ENCODE results near the gene SFMBT1. TPM values are rescaled to one million over a fixed set of nuclear protein-coding genes. Genes with fewer than 3 reads are reported as not detected.

SFMBT1 gene
- total RNA-seq, 1 experiment from 2014 or later = 14.3 TPM

DNA sequence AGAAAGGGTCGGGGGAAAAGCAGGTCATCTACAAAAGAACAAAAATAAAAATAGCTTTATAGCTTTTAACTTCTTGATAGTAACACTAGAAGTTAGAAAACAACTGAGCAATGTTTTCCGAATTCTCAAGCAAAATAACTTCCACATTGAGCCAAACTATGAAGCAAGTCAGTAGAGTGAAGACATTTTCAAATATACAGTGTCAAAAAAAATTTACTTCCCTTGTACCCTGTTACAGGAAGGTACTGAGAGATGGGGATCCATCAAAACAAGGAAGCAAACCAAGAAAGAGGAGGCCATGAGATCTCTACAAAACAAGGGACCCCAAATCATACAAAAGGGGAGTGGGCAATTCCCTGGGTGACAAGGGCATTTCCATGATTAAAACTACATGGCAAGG is 121.9 kb downstream of the SFMBT1 start:
- H4K20me1 ChIP-seq (ENCODE audit: insufficient read depth) = no peaks in the 10 kb centered on the region

DNA sequence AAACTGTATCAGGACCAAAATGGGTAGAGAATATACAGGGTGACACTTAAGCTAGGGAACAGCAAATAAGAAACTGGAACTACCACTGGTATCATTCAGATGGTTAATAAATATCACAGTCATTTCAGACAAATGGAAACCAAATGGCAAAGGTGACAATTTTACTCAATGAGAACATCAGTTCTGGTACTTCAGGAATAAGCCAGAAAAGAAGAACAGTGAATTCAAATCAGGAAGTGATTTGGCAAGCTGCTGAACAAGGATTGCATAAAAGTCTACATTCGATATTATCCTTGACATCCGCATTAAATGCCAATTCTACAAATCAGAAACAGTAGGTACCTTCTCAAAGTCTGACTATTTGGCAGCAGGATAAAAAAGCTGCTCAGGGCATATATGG is 125.0 kb downstream of the SFMBT1 start:
- Histone ChIP-seq H2AFZ (no peak overlapping the region), H4K20me1 (ENCODE audit: insufficient read depth) (no peaks in the 10 kb centered on the region), H3K36me3 (ENCODE audit: low read depth) (0 out of 2 replicates have a peak, but pooled peaks cover 4% of the 10 kb centered on the region), H3K4me2 (no peak overlapping the region), H3K9me2 (ENCODE audit: insufficient read depth) (no peaks in the 10 kb centered on the region), H3K27ac (no peak overlapping the region), H3K4me3 (no peak overlapping the region), H3K9me3 (ENCODE audit: insufficient read depth, low read depth) (no peaks in the 10 kb centered on the region), H3K4me1 (replicated peaks; ENCODE audit: insufficient read depth) (no peaks in the 10 kb centered on the region), H3K27me3 (ENCODE audit: insufficient read depth, low read depth) (no peaks in the 10 kb centered on the region), H3F3A (ENCODE audit: insufficient read depth, low read depth) (no peaks in the 10 kb centered on the region), H3K79me2 (ENCODE audit: low read depth) (no peaks in the 10 kb centered on the region)
- TF ChIP-seq EZH2 (IDR thresholded peaks at IDR 0.05; ENCODE audit: low read depth) (no peak), CTCF (conservative IDR thresholded peaks at IDR 0.05) (no peak)
- no TSS peak for BruUV-seq (replicated peaks)
- ChIA-PET POLR2A (ENCODE audit: unreplicated experiment) (no interaction called here), CTCF (no interaction called here)
- DNase-seq = no peak
- intact Hi-C loops (cut with micrococcal nuclease; ENCODE audit: unreplicated experiment) = no loop called here

More for the DNA sequence above, 121.9 kb downstream of the SFMBT1 start:
- Histone ChIP-seq H3F3A (ENCODE audit: insufficient read depth, low read depth) (no peaks in the 10 kb centered on the region), H3K27ac (no peak overlapping the region), H2AFZ (no peak overlapping the region), H3K4me3 (no peak overlapping the region), H3K9me3 (ENCODE audit: insufficient read depth, low read depth) (no peaks in the 10 kb centered on the region), H3K27me3 (ENCODE audit: insufficient read depth, low read depth) (no peaks in the 10 kb centered on the region), H3K4me1 (replicated peaks; ENCODE audit: insufficient read depth) (no peaks in the 10 kb centered on the region), H3K79me2 (ENCODE audit: low read depth) (no peaks in the 10 kb centered on the region), H3K36me3 (ENCODE audit: low read depth) (0 out of 2 replicates have a peak, but pooled peaks cover 4% of the 10 kb centered on the region), H3K9me2 (ENCODE audit: insufficient read depth) (no peaks in the 10 kb centered on the region), H3K4me2 (no peak overlapping the region)
- no peak for TF ChIP-seq EZH2 (IDR thresholded peaks at IDR 0.05; ENCODE audit: low read depth)
- no peak for TF ChIP-seq CTCF (conservative IDR thresholded peaks at IDR 0.05)
- POLR2A ChIA-PET (ENCODE audit: unreplicated experiment) = interaction anchor here (0.6 kb wide), 1 partner anchor 499 kb away, joined by 57 read pairs; no protein-coding TSS in a partner anchor
- no TSS peak for BruUV-seq (replicated peaks)
- DNase-seq = no peak
- CTCF ChIA-PET = no interaction called here
- intact Hi-C loops (cut with micrococcal nuclease; ENCODE audit: unreplicated experiment) = no loop called here

GRCh38 chr3:52917044-52917443 is 128.8 kb downstream of the SFMBT1 start:
- no peak overlapping the region for H3K27ac ChIP-seq
- BruUV-seq (replicated peaks) = no TSS peak
- H3K27me3 ChIP-seq (ENCODE audit: insufficient read depth, low read depth) = no peaks in the 10 kb centered on the region
- H3K4me3 ChIP-seq = no peak overlapping the region
- H3K9me3 ChIP-seq (ENCODE audit: insufficient read depth, low read depth) = no peaks in the 10 kb centered on the region
- TF ChIP-seq EZH2 (IDR thresholded peaks at IDR 0.05; ENCODE audit: low read depth) = no peak
- TF ChIP-seq CTCF (conservative IDR thresholded peaks at IDR 0.05) = no peak
- H2AFZ ChIP-seq = no peak overlapping the region
- intact Hi-C loops (cut with micrococcal nuclease; ENCODE audit: unreplicated experiment) = no loop called here
- 0 out of 2 replicates have a peak, but pooled peaks cover 10% of the 10 kb centered on the region for H3K36me3 ChIP-seq (ENCODE audit: low read depth)
- no peaks in the 10 kb centered on the region for H3K9me2 ChIP-seq (ENCODE audit: insufficient read depth)
- H3K4me1 ChIP-seq (replicated peaks; ENCODE audit: insufficient read depth) = no peaks in the 10 kb centered on the region
- no peaks in the 10 kb centered on the region for H3F3A ChIP-seq (ENCODE audit: insufficient read depth, low read depth)
- POLR2A ChIA-PET (ENCODE audit: unreplicated experiment) = no interaction called here
- H4K20me1 ChIP-seq (ENCODE audit: insufficient read depth) = no peaks in the 10 kb centered on the region
- no peaks in the 10 kb centered on the region for H3K79me2 ChIP-seq (ENCODE audit: low read depth)
- CTCF ChIA-PET = interaction anchor here (0.7 kb wide), 1 partner anchor 1936 kb away, joined by 3 read pairs; no protein-coding TSS in a partner anchor
- no peak for DNase-seq
- H3K4me2 ChIP-seq = no peak overlapping the region

All from PC-9 (cell line).